Pons (tissue), 1 donor: ENCODE data around the gene CRACR2A.

Experiments
- DNase-seq: peaks from one replicate; pipeline ENCODE4 v3.0.0-alpha.2; 2016; ENCODE audit warnings: low spot score

Gene CRACR2A

GRCh38 chr12:3752741-3753486, at the start of gene CRACR2A:
TSS of gene CRACR2A (minus strand) at chr12:3753109. CDS start at chr12:3696999, 56,110 bp downstream.
- no peak for DNase-seq

- no peak for DNase-seq
These were observed 44.7 kb upstream of the CRACR2A start for GRCh38 chr12:3797531-3798048.

GRCh38 chr12:3795492-3796133, 42.7 kb upstream of the CRACR2A start:
- no peak for DNase-seq

GRCh38 chr12:3795066-3795465, 42.2 kb upstream of the CRACR2A start:
- no peak for DNase-seq

- DNase-seq, result no peak
These were observed 39.8 kb upstream of the CRACR2A start for GRCh38 chr12:3792623-3793288.

GRCh38 chr12:3791256-3791874, 38.5 kb upstream of the CRACR2A start:
- DNase-seq, result no peak

- DNase-seq, result no peak
These were observed 37.7 kb upstream of the CRACR2A start for GRCh38 chr12:3790642-3791041.

GRCh38 chr12:3789838-3790237, 36.9 kb upstream of the CRACR2A start:
- DNase-seq, result no peak

- DNase-seq, result peak; percentile 50
These were observed 24.4 kb upstream of the CRACR2A start for GRCh38 chr12:3777206-3777809.

- DNase-seq, result no peak
These were observed 22.6 kb upstream of the CRACR2A start for GRCh38 chr12:3775385-3776035.

GRCh38 chr12:3772380-3772779, 19.5 kb upstream of the CRACR2A start:
- DNase-seq, result no peak

GRCh38 chr12:3771853-3772252, 18.9 kb upstream of the CRACR2A start:
- DNase-seq, result no peak

GRCh38 chr12:3770891-3771290, 18.0 kb upstream of the CRACR2A start:
- DNase-seq, result no peak

GRCh38 chr12:3768911-3769447, 16.1 kb upstream of the CRACR2A start:
- no peak for DNase-seq

GRCh38 chr12:3761116-3761735, 8.3 kb upstream of the CRACR2A start:
- DNase-seq, result no peak

- no peak for DNase-seq
These were observed 7.0 kb upstream of the CRACR2A start for GRCh38 chr12:3759878-3760277.

- no peak for DNase-seq
These were observed 4.4 kb upstream of the CRACR2A start for GRCh38 chr12:3757261-3757660.

GRCh38 chr12:3755898-3756297, 3.0 kb upstream of the CRACR2A start:
- DNase-seq, result no peak

- DNase-seq, result no peak
These were observed 805 bp upstream of the CRACR2A start for GRCh38 chr12:3753544-3754284.

GRCh38 chr12:3752096-3752709, 706 bp downstream of the CRACR2A start:
- no peak for DNase-seq
